Measurements from ENCODE around the gene PIK3AP1. TPM values are rescaled to one million over a fixed set of nuclear protein-coding genes. Genes with fewer than 3 reads are reported as not detected.
A peak's percentile ranks its signal among the peaks of the same experiment; 100 is the strongest.

Gene PIK3AP1
- total and polyA plus RNA-seq, 2 of the 4 experiments (the other 2 are of a cell fraction): under 0.01 to 0.14 TPM

- no peaks in the 10 kb centered on the region for H3K79me1 ChIP-seq (ENCODE audit: low read depth in 1 of 2, low read length in 2 of 2)
- H2AK9ac ChIP-seq (replicated peaks; ENCODE audit: low read depth, low read length, poor library complexity): no peak overlapping the region
- no peaks in the 10 kb centered on the region for H4K20me1 ChIP-seq (ENCODE audit: insufficient read depth, low read length)
- H3K18ac ChIP-seq (ENCODE audit: low read depth, low read length): no peak overlapping the region
- no peak overlapping the region for H4K5ac ChIP-seq (ENCODE audit: low read depth, low read length)
- H4K91ac ChIP-seq (ENCODE audit: insufficient read depth, low read depth, low read length): no peak overlapping the region
- dilution Hi-C loops (cut with HindIII; ENCODE audit: low sequenced_read_pairs, unreplicated experiment) (no loop called here), in situ Hi-C loops (cut with MboI; ENCODE audit: low sequenced_read_pairs) (no loop called here), intact Hi-C loops (cut with micrococcal nuclease) (no loop called here)
- no peak for TF ChIP-seq ELK1 (IDR thresholded peaks at IDR 0.05; ENCODE audit: borderline replicate concordance, low read depth, low read length)
- H3K4me1 ChIP-seq (ENCODE audit: control insufficient read depth, insufficient read depth, low read length): peaks cover 12% of the 10 kb centered on the region
- no peak for ATAC-seq (ENCODE audit: low read depth)
- no peaks in the 10 kb centered on the region for H3K36me3 ChIP-seq (ENCODE audit: control insufficient read depth, insufficient read depth, low read length)
- H3K9ac ChIP-seq (ENCODE audit: low read depth, low read length): no peak overlapping the region
- H3K9me3 ChIP-seq (ENCODE audit: control insufficient read depth, insufficient read depth, low read length): no peaks in the 10 kb centered on the region
- H3K27me3 ChIP-seq (ENCODE audit: control insufficient read depth, insufficient read depth, low read length): no peaks in the 10 kb centered on the region
- H3K9me1 ChIP-seq (ENCODE audit: insufficient read depth, low read length): peaks cover 10% of the 10 kb centered on the region
- no CpG with 5 or more reads among the region's 3 CpGs for WGBS, 2 experiments (ENCODE audit: extremely low coverage in 2 of 2, insufficient read length in 1 of 2)
- H3K27ac ChIP-seq (ENCODE audit: insufficient read depth, low read length): no peak overlapping the region
- H3K4me2 ChIP-seq (ENCODE audit: low read depth, low read length): no peak overlapping the region
- H2AK5ac ChIP-seq (ENCODE audit: low read depth, low read length): peak overlapping the region; percentile 55; the same call in 1 of the 2 replicates
- no peak for DNase-seq
- CTCF ChIA-PET: interaction anchor here (0.6 kb wide), 1 partner anchor 26 kb away, joined by 3 read pairs; no protein-coding TSS in a partner anchor
- 0 out of 2 replicates have a peak overlapping the region, but pooled peaks have one; percentile 5 for H2BK20ac ChIP-seq (ENCODE audit: low read depth, low read length)
- no peak overlapping the region for H3K4me3 ChIP-seq (ENCODE audit: insufficient read depth, low read depth, low read length)
- H2BK5ac ChIP-seq (ENCODE audit: low read depth, low read length, poor library complexity, severe bottlenecking): peak overlapping the region; percentile 9
- no peak overlapping the region for H2AFZ ChIP-seq (replicated peaks; ENCODE audit: low read length, poor library complexity)
- no peak overlapping the region for H3K56ac ChIP-seq (ENCODE audit: extremely low read depth, insufficient read depth, low read length)
- H3K14ac ChIP-seq (replicated peaks; ENCODE audit: low read depth, low read length): 0 out of 2 replicates have a peak overlapping the region, but pooled peaks have one; percentile 17
- POLR2A ChIA-PET (ENCODE audit: unreplicated experiment): interaction anchor here (0.6 kb wide), 1 partner anchor 363 kb away, joined by 4 read pairs; no protein-coding TSS in a partner anchor
- peak overlapping the region; percentile 24 for H3K4ac ChIP-seq (ENCODE audit: low read depth, low read length)
- no peak overlapping the region for H3K23ac ChIP-seq (ENCODE audit: low read depth, low read length)
- no TSS peak for BruUV-seq (replicated peaks)
- peak overlapping the region; percentile 48; the same call in 1 of the 3 replicates for H2BK15ac ChIP-seq (ENCODE audit: low read depth, low read length)
- no peak overlapping the region for H4K8ac ChIP-seq (ENCODE audit: low read depth in 2 of 2, low read length in 2 of 2)
- peak overlapping the region; percentile 52; the same call in 1 of the 2 replicates for H2BK120ac ChIP-seq (ENCODE audit: low read depth, low read length)
Measured at GRCh38 chr10:96666741-96667140, 53.6 kb downstream of the PIK3AP1 start.
